A673 (cell line): ENCODE data around the gene PELO.

Experiments used
- EZH2 ChIP-seq: fragments of 200-600 bp; sonication (generic); IDR thresholded peaks from 2 replicates; pipeline ENCODE4 v1.6.1; 2017; ENCODE audit warnings: borderline replicate concordance, low read depth, mild to moderate bottlenecking, mixed read lengths, antibody characterized with exemption, low read length; ENCODE audit not compliant: poor library complexity, severe bottlenecking
- TF ChIP-seq, protein P1 (sequence below): fragments of 300-800, 200-600 bp; sonication (generic); conservative IDR thresholded peaks from 2 replicates; pipeline ENCODE4 v1.5.1; 2017; ENCODE audit warnings: low read depth, mild to moderate bottlenecking, antibody characterized with exemption, low read length, moderate library complexity, mixed read lengths

DNA sequence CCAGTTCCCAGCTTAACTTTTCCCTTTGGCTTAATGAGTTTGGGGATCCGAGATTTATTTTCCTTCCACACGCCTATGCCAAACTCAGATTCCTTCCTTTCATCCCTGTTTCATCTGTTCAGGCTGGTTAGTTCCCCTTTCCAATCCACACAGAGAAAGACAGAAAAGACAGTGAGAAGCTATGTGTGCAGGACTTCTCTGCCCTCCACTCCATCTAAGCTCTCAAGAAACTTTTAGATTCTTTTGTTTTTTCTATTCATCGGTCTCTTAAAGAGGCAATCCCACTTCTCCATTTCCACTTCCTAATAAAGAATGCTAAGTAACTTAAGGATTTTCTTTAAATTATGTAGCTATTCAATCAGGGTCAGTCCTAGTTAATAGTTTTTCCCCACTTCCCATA, 11.2 kb downstream of the PELO start:
- no peak for TF ChIP-seq EZH2
- TF ChIP-seq, protein P1, sequence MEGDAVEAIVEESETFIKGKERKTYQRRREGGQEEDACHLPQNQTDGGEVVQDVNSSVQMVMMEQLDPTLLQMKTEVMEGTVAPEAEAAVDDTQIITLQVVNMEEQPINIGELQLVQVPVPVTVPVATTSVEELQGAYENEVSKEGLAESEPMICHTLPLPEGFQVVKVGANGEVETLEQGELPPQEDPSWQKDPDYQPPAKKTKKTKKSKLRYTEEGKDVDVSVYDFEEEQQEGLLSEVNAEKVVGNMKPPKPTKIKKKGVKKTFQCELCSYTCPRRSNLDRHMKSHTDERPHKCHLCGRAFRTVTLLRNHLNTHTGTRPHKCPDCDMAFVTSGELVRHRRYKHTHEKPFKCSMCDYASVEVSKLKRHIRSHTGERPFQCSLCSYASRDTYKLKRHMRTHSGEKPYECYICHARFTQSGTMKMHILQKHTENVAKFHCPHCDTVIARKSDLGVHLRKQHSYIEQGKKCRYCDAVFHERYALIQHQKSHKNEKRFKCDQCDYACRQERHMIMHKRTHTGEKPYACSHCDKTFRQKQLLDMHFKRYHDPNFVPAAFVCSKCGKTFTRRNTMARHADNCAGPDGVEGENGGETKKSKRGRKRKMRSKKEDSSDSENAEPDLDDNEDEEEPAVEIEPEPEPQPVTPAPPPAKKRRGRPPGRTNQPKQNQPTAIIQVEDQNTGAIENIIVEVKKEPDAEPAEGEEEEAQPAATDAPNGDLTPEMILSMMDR = no peak
